GM21390 (cell line): ENCODE results near the gene NOVA2.

Source experiments
- ATAC-seq: cut with Tn5 transposase; IDR thresholded peaks from one replicate; pipeline ENCODE4 v1.9.1; 2021; ENCODE audit not compliant: unreplicated experiment

NOVA2 gene

GRCh38 chr19:45968626-45969025 lies 5.0 kb downstream of the NOVA2 start:
- no peak for ATAC-seq

- ATAC-seq, result no peak
Measured at GRCh38 chr19:45967246-45967645, 6.4 kb downstream of the NOVA2 start.

DNA sequence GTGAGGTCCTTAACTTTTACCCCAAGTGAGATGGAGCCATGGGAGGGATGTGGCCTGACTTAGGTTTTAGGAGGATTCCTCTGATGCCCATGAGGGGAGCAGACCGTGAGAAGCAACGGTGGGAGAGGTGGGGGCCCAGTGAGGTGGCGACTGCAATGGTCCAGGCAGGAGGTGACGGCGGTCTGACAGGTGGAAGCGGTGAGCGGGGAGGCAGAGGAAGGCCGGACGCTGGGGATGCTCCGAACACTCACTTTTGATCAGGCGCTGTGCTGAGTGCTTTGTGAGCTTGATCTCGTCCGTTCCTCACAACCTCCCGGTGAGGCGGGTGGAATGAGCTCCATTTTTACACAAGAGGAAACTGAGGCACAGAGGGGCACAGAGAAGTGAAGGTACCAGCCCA lies 11.6 kb downstream of the NOVA2 start:
- no peak for ATAC-seq

- no peak for ATAC-seq
Measured at GRCh38 chr19:45960595-45961235, 12.9 kb downstream of the NOVA2 start.

DNA sequence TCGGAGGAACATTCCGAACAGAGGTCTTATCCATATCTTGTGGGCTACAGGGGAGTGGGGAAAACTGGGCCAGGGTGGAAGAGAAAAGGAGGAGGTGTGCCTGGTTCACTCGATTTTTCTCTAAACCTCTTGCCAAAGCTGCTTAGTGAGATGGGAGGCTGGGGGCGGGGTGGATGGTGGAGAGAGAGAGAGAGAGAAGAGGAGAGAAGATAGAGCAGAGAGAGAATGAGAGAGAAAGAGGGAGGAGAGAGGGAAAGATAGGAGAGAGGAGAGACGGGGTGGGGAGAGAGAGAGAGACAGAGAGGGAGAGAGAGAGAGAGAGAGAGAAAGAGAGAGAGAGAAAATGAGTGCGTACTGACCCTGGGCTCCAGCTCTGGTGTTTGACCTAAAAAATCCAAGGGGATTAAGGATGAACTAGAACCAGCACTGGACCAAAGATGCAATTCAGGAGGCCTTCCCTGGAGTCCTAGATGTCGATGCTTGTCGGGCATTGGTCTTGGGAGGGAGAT lies 14.1 kb downstream of the NOVA2 start:
- ATAC-seq, result no peak

DNA sequence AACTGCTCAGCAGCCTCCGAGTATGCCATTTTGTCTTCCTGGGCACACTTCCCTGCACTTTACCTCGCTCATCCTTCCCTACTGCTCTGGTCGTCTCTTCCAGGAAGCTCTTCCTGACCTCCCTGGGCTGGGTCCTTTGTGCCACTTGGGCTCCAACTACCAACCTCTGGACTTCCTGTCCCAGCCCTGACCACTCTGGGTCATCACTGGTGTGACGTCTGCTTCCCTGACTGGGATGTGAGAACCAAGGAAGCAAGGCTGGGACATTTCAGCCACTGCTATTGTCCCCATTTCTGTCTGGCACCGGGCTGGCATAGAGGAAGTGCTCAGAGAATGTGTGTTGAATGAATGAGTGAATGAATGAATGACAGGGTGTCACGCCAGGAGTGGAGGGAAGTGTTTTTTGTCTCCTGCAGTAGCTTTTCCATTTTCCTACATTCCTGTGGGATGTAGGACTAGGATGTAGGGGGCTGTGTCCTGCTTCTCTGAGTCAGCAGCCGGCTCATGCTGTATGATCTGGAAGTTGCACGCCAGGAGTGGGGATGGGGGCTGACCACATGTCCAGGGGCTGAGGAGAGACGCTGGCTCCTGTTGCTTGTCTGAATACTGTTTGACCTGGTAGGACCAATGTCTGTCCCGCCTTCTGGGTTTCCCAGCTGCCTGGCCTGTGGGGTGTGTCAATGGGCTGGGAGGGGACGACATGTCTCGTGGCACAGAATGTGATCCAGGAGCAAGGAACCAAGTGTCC lies 14.7 kb downstream of the NOVA2 start:
- ATAC-seq, result no peak

DNA sequence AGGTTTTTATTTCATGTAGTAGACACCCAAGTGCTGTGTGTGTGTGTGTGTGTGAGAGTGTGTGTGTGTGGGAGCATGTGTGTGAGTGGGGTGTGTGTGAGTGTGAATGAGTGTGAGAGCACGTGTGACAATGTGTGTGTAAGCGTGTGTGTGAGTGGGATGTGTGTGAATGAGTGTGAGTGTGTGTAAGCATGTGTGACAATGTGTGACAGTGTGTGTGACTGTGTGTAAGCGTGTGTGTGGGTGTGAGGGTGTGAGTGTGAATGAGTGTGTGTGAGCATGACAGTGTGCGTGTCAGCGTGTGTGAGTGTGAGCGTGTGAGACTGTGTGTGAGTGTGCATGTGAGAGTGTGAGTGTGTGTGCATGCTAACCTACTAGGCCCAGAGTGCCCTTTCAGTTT lies 15.3 kb downstream of the NOVA2 start:
- no peak for ATAC-seq

DNA sequence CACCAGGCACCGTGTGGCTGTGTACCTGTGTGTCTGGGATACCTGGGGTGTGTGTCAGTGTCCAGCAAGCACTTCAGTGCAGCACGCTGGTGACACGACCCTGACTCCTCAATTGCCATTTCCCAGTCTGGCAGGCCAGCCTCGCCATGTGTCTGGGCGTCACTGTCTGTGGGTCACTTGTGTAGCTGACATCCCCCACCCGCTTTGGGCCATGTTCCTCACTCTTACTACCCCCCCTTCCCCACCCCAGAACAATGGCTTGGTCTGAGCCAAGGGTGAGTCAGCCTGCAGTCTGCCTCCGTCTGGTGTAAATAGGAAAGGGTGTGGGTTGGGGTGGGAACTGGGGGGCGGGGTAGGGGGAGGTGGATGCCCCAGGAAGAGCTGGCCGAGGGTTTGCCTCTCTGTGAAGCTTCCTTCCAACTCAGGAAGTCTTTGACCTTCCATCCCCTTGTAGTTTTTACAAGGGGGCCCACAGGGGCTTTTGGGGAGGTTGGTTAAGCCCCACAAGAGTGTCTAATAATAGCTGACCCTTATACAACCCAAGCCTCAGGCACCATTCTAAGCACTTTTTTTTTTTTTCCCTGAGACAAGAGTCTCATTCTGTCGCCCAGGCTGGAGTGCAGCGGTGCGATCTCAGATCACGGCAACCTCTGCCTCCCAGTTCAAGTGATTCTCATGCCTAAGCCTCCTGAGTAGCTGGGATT lies 17.6 kb downstream of the NOVA2 start:
- ATAC-seq, result no peak

GRCh38 chr19:45954156-45954555 lies 19.5 kb downstream of the NOVA2 start:
- ATAC-seq, result no peak

DNA sequence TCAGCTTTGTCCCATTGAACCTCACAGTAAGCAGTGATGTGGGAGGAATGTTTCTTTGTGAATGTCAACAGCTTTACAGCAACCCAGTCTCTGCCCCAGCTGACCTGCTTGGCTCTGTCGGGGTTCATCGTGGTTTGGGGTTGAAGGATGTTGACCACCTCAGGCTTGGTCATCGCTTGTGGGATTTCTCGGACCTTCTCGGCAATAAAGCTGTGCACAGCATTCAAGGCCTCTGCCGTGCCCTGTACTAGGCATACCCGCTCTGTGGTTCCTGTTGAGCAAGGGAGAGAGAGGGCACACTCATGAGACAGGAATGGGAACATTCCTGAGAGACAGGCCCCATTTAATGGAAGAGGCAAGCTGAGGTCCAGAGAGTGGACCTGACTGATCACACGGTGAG lies 20.0 kb downstream of the NOVA2 start:
- no peak for ATAC-seq

- ATAC-seq, result no peak
Measured at GRCh38 chr19:45952686-45953505, 20.8 kb downstream of the NOVA2 start.

DNA sequence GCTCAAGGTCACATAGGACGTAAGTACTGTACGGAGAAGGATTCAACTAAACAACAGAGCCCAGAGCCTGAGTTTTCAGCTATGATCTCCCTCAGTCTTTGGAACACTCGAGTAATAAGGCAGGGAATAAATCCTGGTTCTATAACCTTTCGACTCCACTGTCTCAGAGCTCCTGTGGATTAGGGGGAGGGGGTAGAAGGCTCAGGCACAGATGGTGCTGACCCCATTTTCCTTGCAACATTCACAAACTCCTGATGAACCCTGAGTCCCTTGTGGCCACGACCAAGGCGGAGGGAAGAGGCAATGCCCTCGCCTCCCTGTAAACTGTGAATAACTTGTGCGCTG lies 21.4 kb downstream of the NOVA2 start:
- ATAC-seq, result no peak

DNA sequence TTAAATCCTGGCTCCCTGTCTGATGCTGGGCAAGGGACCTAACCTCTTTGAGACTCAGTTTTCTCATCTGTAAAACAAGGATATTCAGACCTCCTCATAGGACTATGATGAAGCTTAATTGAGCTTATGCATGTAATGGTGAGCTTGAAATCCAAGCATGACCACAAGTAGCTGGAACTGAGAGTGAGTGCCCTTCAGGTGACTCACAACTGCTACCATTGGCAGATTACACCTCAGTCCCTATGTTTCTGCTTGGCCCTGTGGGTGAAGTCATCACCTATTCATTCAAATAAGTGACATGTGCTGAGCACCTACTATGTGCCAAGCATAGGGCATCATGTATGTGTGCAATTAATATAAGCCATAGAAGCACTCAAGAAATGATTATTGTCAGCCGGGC lies 25.7 kb downstream of the NOVA2 start:
- no peak for ATAC-seq

DNA sequence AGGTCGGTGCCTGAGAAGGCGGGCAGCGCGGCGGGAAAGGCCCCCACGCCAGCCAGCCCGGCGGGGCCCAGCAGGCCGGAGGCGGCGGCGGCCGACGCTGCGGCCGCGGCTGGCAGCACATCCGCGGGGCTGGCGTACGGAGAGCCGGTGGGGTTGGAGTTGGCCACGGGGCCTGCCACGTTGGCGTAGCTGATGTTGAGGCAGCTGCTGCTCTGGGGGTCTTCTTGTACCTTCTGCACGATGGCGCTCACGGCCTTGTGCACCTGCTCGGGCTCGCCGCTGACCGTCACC lies 33.2 kb downstream of the NOVA2 start:
- ATAC-seq, result no peak

GRCh38 chr19:45939792-45940514 lies 33.7 kb downstream of the NOVA2 start:
- no peak for ATAC-seq

GRCh38 chr19:45938733-45939319 lies 34.8 kb downstream of the NOVA2 start:
- ATAC-seq, result no peak

- ATAC-seq, result no peak
Measured at GRCh38 chr19:45935267-45935666, 38.4 kb downstream of the NOVA2 start.

DNA sequence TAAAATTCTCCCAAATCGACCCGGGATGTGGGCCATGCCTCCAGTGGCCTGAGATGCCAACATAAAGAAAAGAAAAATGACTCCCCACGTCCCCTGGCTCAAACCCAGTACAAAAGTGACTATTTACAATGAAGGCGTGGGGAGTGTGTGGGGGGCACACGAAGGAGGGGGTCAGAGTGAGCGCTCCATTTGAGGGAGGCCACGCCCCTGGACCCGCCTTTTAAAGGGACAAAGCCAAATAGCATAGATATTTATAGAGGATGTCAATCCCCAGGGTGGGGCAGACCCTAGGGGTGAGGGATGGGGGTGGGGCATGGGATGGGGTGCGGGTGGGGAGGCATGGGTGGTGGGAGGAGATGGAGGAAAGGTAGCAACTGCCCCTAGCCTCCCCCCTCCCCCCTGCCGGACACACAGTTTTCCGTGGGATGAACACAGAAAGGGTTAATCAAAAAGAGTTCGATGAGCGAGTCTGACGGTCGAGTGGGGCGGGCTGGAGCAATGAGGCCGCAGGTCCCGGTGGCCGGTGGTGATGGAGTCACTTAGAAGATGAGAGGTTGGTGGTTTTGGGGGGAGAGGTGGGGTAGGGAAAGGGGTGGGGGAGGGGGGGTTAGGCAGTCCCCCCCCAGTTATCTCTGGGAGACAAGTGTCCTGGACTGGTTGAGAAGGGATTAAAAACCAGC lies 39.0 kb downstream of the NOVA2 start:
- no peak for ATAC-seq

DNA sequence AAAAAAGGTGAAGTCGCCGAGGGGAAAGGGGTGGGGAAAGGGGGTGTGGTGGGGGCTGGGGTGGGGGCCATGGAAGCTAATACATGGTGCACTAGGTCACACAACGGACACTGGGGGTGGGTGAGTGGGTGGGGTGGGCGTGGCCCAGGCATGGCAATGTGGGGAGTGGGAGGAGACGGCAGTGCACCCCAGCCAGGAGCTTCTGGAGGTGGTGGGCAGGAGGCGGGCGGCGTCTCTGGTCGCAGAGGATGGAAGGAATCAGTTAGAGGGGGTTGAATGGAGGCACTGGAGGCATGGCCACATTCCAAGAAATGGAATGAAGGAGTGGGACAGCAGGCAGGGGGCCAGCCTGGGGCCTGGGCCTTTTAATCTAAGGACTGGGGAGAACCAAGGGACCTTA lies 39.9 kb downstream of the NOVA2 start:
- no peak for ATAC-seq

DNA sequence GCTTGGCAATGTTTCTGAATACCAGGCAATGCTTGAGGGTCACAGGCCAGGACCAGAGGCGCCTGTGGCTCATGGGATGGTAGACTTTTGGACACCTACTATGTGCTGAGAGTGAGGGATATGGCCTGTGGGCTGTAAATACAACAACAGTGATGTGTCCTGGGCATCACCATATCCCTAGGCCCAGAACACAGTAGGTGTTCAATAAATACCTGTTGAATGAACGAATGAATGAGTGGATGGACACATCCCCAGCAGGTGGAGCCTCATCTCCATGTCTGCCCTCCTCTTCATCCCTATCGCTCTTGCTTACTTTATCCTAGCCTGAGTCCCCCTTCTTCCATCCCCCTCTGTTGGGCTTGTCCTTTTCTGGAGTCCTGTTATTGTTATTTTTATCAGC lies 42.6 kb downstream of the NOVA2 start:
- ATAC-seq, result no peak
